Esophagus squamous epithelium (tissue), 5 donors: ENCODE measurements around the gene ACACA. TPM values are rescaled to one million over a fixed set of nuclear protein-coding genes. Genes with fewer than 3 reads are reported as not detected.
"Not testable (repeated sequence)": the region's sequence is repeated elsewhere in the genome, so short reads cannot be mapped to it uniquely, and the experiment has no call there.

Experiments used
- DNase-seq: peaks from one replicate; lab custom pipeline; 2025; lab: John Stamatoyannopoulos, UW
- H3K27ac ChIP-seq, 4 donors: fragments of 200-600 bp; sonication (generic); one replicate each; pipeline ENCODE4 v1.5.1; 2016 to 2019; ENCODE audit warnings: mild to moderate bottlenecking in 1 of 4
- H3K27me3 ChIP-seq, 4 donors: fragments of 200-600 bp; sonication (generic); 1 replicate in 3 of 4; 2 replicates in 1 of 4; pipeline versions ENCODE4 v1.5.1 to v1.6.0; 2017 to 2021; ENCODE audit warnings: antibody characterized with exemption in 1 of 4
- H3K36me3 ChIP-seq, 3 donors: fragments of 200-600 bp; sonication (generic); one replicate each; pipeline ENCODE4 v1.5.1; 2016 to 2019
- H3K4me1 ChIP-seq, 3 donors: fragments of 200-600 bp; sonication (generic); one replicate each; pipeline ENCODE4 v1.5.1; 2017 to 2019
- H3K4me3 ChIP-seq, 4 donors: fragments of 200-600 bp; sonication (generic); 1 replicate in 3 of 4; 2 replicates in 1 of 4; pipeline ENCODE4 v1.5.1; 2016 to 2019; ENCODE audit warnings: mild to moderate bottlenecking in 2 of 4, moderate library complexity in 1 of 4
- H3K9me3 ChIP-seq, 3 donors: fragments of 200-600 bp; sonication (generic); one replicate each; pipeline ENCODE4 v1.5.1; 2016 to 2019
- CTCF ChIP-seq, 6 experiments: fragments of 450-650 bp in 4 of 6; fragments of 200-600 bp in 2 of 6; sonication (generic) in 2 of 6; IDR thresholded peaks; one replicate each; pipeline ENCODE4 v1.5.1; 2016 to 2019; ENCODE audit warnings: antibody characterized with exemption in 6 of 6, mild to moderate bottlenecking in 4 of 6, moderate library complexity in 4 of 6
- POLR2A ChIP-seq, 4 donors: fragments of 450-650 bp; IDR thresholded peaks; one replicate each; pipeline ENCODE4 v1.6.1; 2017; ENCODE audit warnings: antibody characterized with exemption in 4 of 4, mild to moderate bottlenecking in 4 of 4, moderate library complexity in 3 of 4
- WGBS, 2 donors: methylation state at CpG; one replicate each; pipeline ENCODE4 v1.1.5; 2018; 5-methylcytosine and 5-hydroxymethylcytosine counted together
- intact Hi-C: fragments of 100-400 bp; cut with DNase I; formaldehyde crosslinking; loops from one replicate; pipeline ENCODE4 v1.15.0; 2022
- total RNA-seq, 4 donors: library from RNA; depleted of rRNA; stranded (reverse); fragments of >200 nt; gene quantifications; one replicate each; pipeline ENCODE4 v1.1.0, GENCODE V29; 2016
- donor health status: DM: yes; HTN: yes; CAD: no.

The ACACA gene
- total RNA-seq, 4 donors from 2014 or later: 34.5 to 81.0 (median 55.8) TPM

- intact Hi-C loops: no loop called here
- WGBS, 2 donors: 87 to 95% methylated on average over 7 of the region's 7 CpGs
- no peak for DNase-seq
- no peak for TF ChIP-seq POLR2A (IDR thresholded peaks at IDR 0.05)
- peak in 3 of 6 experiments; percentile 7 to 30 (median 12) for TF ChIP-seq CTCF (IDR thresholded peaks at IDR 0.05)
- Histone ChIP-seq H3K9me3 (no peaks in the 10 kb centered on the region), H3K27me3 (no peaks in the 10 kb centered on the region), H3K27ac (no peak overlapping the region), H3K36me3 (peaks cover 0 to 88% (median 19%) of the 10 kb centered on the region in 3 donors), H3K4me3 (no peak overlapping the region), H3K4me1 (no peaks in the 10 kb centered on the region)
Measured at GRCh38 chr17:37413875-37414519, 7.4 kb upstream of the ACACA start.

DNA sequence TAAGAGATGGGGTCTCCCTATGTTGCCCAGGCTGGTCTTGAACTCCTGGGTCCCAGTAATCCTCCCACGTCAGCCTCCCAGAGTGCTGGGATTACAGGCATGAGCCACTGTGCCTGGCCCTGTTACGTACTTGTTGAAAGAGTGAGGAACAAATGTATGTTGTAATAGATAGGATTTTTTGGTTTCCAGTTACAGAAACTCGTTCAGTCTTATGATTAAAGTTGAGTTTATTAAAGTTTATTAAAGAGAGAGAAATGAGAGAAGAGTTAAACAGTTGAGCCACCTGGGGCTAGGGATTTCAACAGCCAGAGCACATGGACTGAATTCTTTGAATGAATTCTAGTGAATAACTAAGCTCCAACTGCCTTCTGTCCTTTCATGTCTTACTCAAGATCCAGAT lies 3.7 kb upstream of the ACACA start:
- Histone ChIP-seq H3K36me3 (peaks cover 0 to 53% (median 13%) of the 10 kb centered on the region in 3 donors), H3K4me1 (peaks cover 7 to 24% (median 14%) of the 10 kb centered on the region in 3 donors), H3K27ac (no peak overlapping the region), H3K9me3 (no peaks in the 10 kb centered on the region), H3K4me3 (no peak overlapping the region), H3K27me3 (no peaks in the 10 kb centered on the region)
- DNase-seq: no peak
- intact Hi-C loops: no loop called here
- TF ChIP-seq CTCF (IDR thresholded peaks at IDR 0.05): no peak
- no peak for TF ChIP-seq POLR2A (IDR thresholded peaks at IDR 0.05)
- 80 to 90% methylated on average over 3 of the region's 3 CpGs for WGBS, 2 donors

DNA sequence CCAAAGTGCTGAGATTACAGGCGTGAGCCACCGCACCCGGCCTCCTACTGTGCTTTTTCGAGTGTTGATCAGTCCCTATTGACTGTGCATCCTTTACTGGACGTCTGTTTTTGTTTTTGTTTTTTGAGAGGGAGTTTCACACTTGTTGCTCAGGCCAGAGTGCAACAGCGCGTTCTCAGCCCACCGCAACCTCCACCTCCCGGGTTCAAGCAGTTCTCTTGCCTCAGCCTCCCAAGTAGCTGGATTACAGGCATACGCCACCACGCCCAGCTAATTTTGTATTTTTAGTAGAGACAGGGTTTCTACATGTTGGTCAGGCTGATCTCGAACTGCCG lies 1.5 kb upstream of the ACACA start:
- DNase-seq, H3K27me3 ChIP-seq, intact Hi-C loops, H3K9me3 ChIP-seq: not testable (repeated sequence)
- Histone ChIP-seq H3K27ac (peak overlapping the region in 3 of 4 donors; percentile 93 to 99 (median 97)), H3K4me1 (peaks cover 7 to 36% (median 19%) of the 10 kb centered on the region in 3 donors), H3K4me3 (peak overlapping the region in 1 of 4 donors; percentile 95), H3K36me3 (peaks cover 0 to 31% (median 10%) of the 10 kb centered on the region in 3 donors)
- WGBS, 2 donors: 84 to 89% methylated on average over 11 to 12 of the region's 13 CpGs

DNA sequence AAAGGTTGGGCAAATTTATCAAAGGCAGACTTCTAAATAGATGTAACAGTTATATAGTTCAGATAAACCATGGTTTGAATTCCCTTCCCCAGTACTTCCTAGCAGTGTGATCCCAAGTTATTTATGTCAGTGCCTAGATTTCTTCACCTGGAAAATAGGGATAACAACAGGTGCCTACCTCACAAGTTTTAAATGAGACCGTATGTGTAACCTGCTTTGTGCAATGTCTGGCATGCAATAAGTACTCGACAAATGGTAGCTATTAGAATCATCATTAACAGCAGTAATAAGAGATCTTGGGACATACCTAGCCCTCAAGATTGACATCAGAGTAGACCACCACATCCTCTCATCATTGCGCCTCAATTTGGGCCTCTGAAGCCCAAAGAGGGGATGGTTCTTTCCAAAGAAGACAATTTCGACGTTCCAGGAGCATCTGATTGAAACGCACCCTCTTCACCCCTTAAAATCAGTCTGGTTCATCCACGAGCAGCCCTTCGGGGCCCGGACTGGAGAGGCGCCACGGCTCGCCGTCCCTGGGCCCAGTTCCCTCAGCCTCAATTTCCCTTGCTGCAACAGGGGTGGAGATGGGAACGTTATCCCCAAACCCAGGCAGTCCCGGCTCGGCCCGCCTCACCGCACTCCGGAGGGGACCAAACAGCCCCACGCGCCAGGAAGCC lies 541 bp downstream of the ACACA start:
- WGBS, 2 donors: 1 to 2% methylated on average over 3 to 16 of the region's 21 CpGs
- Histone ChIP-seq H3K9me3 (no peaks in the 10 kb centered on the region), H3K36me3 (peaks cover 0 to 10% (median under 1%) of the 10 kb centered on the region in 3 donors), H3K4me3 (peak overlapping the region; percentile 80 to 95 (median 86)), H3K27ac (peak overlapping the region; percentile 93 to 99 (median 96)), H3K4me1 (peaks cover 7 to 36% (median 19%) of the 10 kb centered on the region in 3 donors), H3K27me3 (no peaks in the 10 kb centered on the region)
- DNase-seq: no peak
- intact Hi-C loops: no loop called here
- no peak for TF ChIP-seq CTCF (IDR thresholded peaks at IDR 0.05)

DNA sequence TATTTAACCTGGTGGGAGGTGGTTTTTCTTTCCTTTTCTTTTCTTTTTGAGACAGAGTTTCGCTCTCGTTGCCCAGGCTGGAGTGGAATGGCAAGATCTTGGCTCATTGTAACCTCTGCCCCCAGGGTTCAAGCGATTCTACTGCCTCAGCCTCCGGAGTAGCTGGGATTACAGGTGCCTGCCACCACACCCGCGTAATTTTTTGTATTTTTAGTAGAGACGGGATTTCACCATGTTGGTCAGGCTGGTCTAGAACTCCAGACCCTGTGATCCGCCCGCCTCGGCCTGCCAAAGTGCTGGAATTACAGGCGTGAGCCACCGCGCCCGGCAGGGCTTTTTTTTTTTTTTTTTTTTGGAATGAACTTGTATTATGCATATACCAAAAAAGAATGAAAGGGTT lies 1.1 kb downstream of the ACACA start:
- not testable (repeated sequence) for H3K9me3 ChIP-seq
- WGBS, 2 donors: 34 to 37% methylated on average over 13 to 14 of the region's 14 CpGs

DNA sequence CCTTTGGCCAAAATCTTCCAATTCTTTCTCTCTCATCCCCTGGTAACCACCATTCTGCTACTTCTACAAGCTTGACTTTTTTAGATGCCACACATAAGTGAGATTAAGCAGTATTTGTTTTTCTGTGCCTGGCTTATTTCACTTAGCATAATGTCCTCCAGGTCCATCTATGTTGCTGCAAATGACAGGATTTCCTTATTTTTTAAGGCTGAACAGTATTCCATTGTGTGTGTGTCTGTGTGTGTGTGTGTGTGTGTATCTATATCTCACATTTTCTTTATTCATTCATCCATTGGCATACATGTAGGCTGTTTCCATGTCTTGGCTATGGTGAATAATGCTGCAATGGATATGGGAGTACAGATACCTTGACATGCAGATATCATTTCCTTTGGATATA lies 6.1 kb downstream of the ACACA start:
- Histone ChIP-seq H3K27ac (no peak overlapping the region), H3K9me3 (no peaks in the 10 kb centered on the region), H3K4me3 (no peak overlapping the region), H3K36me3 (no peaks in the 10 kb centered on the region), H3K4me1 (peaks cover 0 to 19% (median 6%) of the 10 kb centered on the region in 3 donors), H3K27me3 (no peaks in the 10 kb centered on the region)
- no peak for DNase-seq
- TF ChIP-seq POLR2A (IDR thresholded peaks at IDR 0.05) (no peak), CTCF (IDR thresholded peaks at IDR 0.05) (no peak)
- intact Hi-C loops: no loop called here

More for the DNA sequence above, 1.1 kb downstream of the ACACA start:
- intact Hi-C loops, H3K27me3 ChIP-seq, H3K36me3 ChIP-seq, DNase-seq: not testable (repeated sequence)
- H3K4me1 ChIP-seq: peaks cover 7 to 36% (median 19%) of the 10 kb centered on the region in 3 donors
- H3K27ac ChIP-seq: peak overlapping the region in 2 of 4 donors; percentile 93 to 97
- peak overlapping the region in 3 of 4 donors; percentile 83 to 95 (median 90) for H3K4me3 ChIP-seq
